ENCODE measurements around the gene CD59.

- TF ChIP-seq CTCF (IDR thresholded peaks at IDR 0.05 in 4 of 5, conservative IDR thresholded peaks at IDR 0.05 in 1 of 5) = no peak
- no peak for TF ChIP-seq POLR2A (IDR thresholded peaks at IDR 0.05)
Observed at GRCh38 chr11:33667819-33668467, 68.3 kb downstream of the CD59 start.
